GM12878 (cell line): ENCODE measurements around the gene AMPD2. TPM values are rescaled to one million over a fixed set of nuclear protein-coding genes. Genes with fewer than 3 reads are reported as not detected.

Experiments used
- ATAC-seq: fragments of 200-7000 bp; cut with Tn5 transposase; 3 replicates; pipeline ENCODE4 v1.9.1; 2020; ENCODE audit warnings: mild to moderate bottlenecking, moderate library complexity
- Bru-seq: library from RNA; stranded (reverse); fragments of 400-500 nt; gene quantifications from one replicate; lab custom pipeline; 2021; lab: Mats Ljungman, UMichigan
- BruChase-seq, 2 experiments: library from RNA; stranded (reverse); fragments of 400-500 nt; gene quantifications; one replicate each; lab custom pipeline; 2021; lab: Mats Ljungman, UMichigan
- BruUV-seq: library from RNA; stranded (reverse); fragments of 400-500 nt; replicated peaks from 2 replicates; lab custom pipeline; 2021; lab: Mats Ljungman, UMichigan
- CTCF ChIA-PET: fragments of 300-600 bp; sonication (Branson Sonifier 250); formaldehyde crosslinking; extraction: SDS; loops from one replicate; lab custom pipeline; 2021; ENCODE audit warnings: inconsistent platforms; lab: Yijun Ruan, JAX
- POLR2A ChIA-PET: fragments of 350-600 bp; formaldehyde crosslinking; extraction: SDS; loops from one replicate; lab custom pipeline; 2021; ENCODE audit warnings: inconsistent platforms; lab: Charles Lee
- RAD21 ChIA-PET: fragments of 300-600 bp; sonication (Branson Sonifier 250); formaldehyde crosslinking; loops from one replicate; lab custom pipeline; 2023; ENCODE audit warnings: antibody characterized with exemption; ENCODE audit not compliant: unreplicated experiment; lab: Charles Lee
- SMC1A ChIA-PET: fragments of 300-600 bp; sonication (Branson Sonifier 250); formaldehyde crosslinking; loops from one replicate; lab custom pipeline; 2023; ENCODE audit not compliant: unreplicated experiment, uncharacterized antibody; lab: Charles Lee
- DNase-seq: peaks from one replicate; pipeline ENCODE4 v3.0.0-alpha.2; 2011; ENCODE audit warnings: low read depth, low spot score
- FAIRE-seq: peaks from 3 replicates; lab custom pipeline; 2011; peaks lifted over from hg19 to GRCh38; lab: Jason Lieb, UNC
- H2AFZ ChIP-seq: 2 replicates; pipeline ENCODE4 v1.6.0; 2011; ENCODE audit warnings: low read depth, low read length, control low read depth; ENCODE audit not compliant: control insufficient read depth
- H3K27ac ChIP-seq: 2 replicates; pipeline ENCODE4 v1.5.1; 2011; ENCODE audit warnings: control low read depth; ENCODE audit not compliant: control insufficient read depth, insufficient read depth
- H3K27me3 ChIP-seq, 2 experiments: replicated peaks in 1 of 2; 2 replicates each; pipeline versions ENCODE4 v1.6.0 to v1.6.1; 2011; ENCODE audit warnings: low read length in 1 of 2; ENCODE audit not compliant: control insufficient read depth in 2 of 2, insufficient read depth in 2 of 2
- H3K36me3 ChIP-seq, 2 experiments: 2 replicates each; pipeline ENCODE4 v1.5.1; 2011; ENCODE audit warnings: low read length in 1 of 2; ENCODE audit not compliant: control insufficient read depth in 2 of 2, insufficient read depth in 2 of 2
- H3K4me1 ChIP-seq: 2 replicates; pipeline ENCODE4 v1.6.1; 2011; ENCODE audit warnings: mild to moderate bottlenecking, low read length, moderate library complexity, mixed read lengths; ENCODE audit not compliant: control insufficient read depth, insufficient read depth
- H3K4me2 ChIP-seq: 2 replicates; pipeline ENCODE4 v1.6.0; 2011; ENCODE audit warnings: control low read depth; ENCODE audit not compliant: control insufficient read depth, insufficient read depth
- H3K4me3 ChIP-seq: fragments of 200-600 bp; sonication (generic); 2 replicates; pipeline ENCODE4 v1.5.1; 2016
- H3K79me2 ChIP-seq: 2 replicates; pipeline ENCODE4 v1.6.0; 2011; ENCODE audit warnings: low read length; ENCODE audit not compliant: control insufficient read depth, insufficient read depth
- H3K9ac ChIP-seq: 2 replicates; pipeline ENCODE4 v1.8.0; 2011; ENCODE audit warnings: low read length, control low read depth, mixed read lengths; ENCODE audit not compliant: control insufficient read depth, insufficient read depth
- H3K9me3 ChIP-seq: replicated peaks from 3 replicates; pipeline ENCODE4 v1.5.1; 2011; ENCODE audit warnings: mild to moderate bottlenecking, low read length; ENCODE audit not compliant: control insufficient read depth, insufficient read depth
- H4K20me1 ChIP-seq: 2 replicates; pipeline ENCODE4 v1.6.0; 2011; ENCODE audit not compliant: control insufficient read depth, insufficient read depth
- BRCA1 ChIP-seq: IDR thresholded peaks from 2 replicates; pipeline ENCODE4 v1.6.1; 2011; ENCODE audit warnings: low read depth, low read length, improper control_type of control experiment
- CBX5 ChIP-seq: sonication (generic); IDR thresholded peaks from 2 replicates; pipeline ENCODE4 v1.6.1; 2016; ENCODE audit warnings: low read depth, moderate library complexity, mild to moderate bottlenecking, inconsistent platforms
- EP300 ChIP-seq, 2 experiments: fragments of 150-350 bp in 1 of 2; IDR thresholded peaks; 2 replicates each; pipeline ENCODE4 v1.6.1; 2011 to 2012; ENCODE audit warnings: low read depth in 2 of 2, low read length in 2 of 2, borderline replicate concordance in 1 of 2, improper control_type of control experiment in 1 of 2, inconsistent platforms in 1 of 2; ENCODE audit not compliant: control insufficient read depth in 1 of 2
- JUNB ChIP-seq: IDR thresholded peaks from 2 replicates; pipeline ENCODE4 v1.6.1; 2016; ENCODE audit warnings: antibody characterized with exemption, mild to moderate bottlenecking
- LARP7 ChIP-seq: fragments of 450-650 bp; IDR thresholded peaks from 2 replicates; pipeline ENCODE4 v1.6.1; 2017; ENCODE audit warnings: mild to moderate bottlenecking
- NBN ChIP-seq: fragments of 450-650 bp; IDR thresholded peaks from 2 replicates; pipeline ENCODE4 v1.6.1; 2016
- POLR2A ChIP-seq: IDR thresholded peaks from 2 replicates; pipeline ENCODE4 v1.6.1; 2011; ENCODE audit warnings: low read depth, mild to moderate bottlenecking, low read length
- RAD51 ChIP-seq: fragments of 450-650 bp; IDR thresholded peaks from 2 replicates; pipeline ENCODE4 v1.6.1; 2016; ENCODE audit warnings: moderate library complexity, mild to moderate bottlenecking, inconsistent platforms
- SMAD1 ChIP-seq: fragments of 450-650 bp; IDR thresholded peaks from 2 replicates; pipeline ENCODE4 v1.6.1; 2018; ENCODE audit warnings: mild to moderate bottlenecking, low read depth; ENCODE audit not compliant: partially characterized antibody
- SPI1 ChIP-seq: IDR thresholded peaks from 2 replicates; pipeline ENCODE4 v1.6.1; 2011; ENCODE audit warnings: low read depth, mild to moderate bottlenecking, low read length, moderate library complexity, borderline replicate concordance; ENCODE audit not compliant: insufficient read depth
- SREBF1 ChIP-seq: IDR thresholded peaks from 2 replicates; pipeline ENCODE4 v1.6.1; 2012; ENCODE audit warnings: mild to moderate bottlenecking, low read length
- TAF1 ChIP-seq: IDR thresholded peaks from 2 replicates; pipeline ENCODE4 v1.6.1; 2011; ENCODE audit warnings: mild to moderate bottlenecking, low read depth, low read length, borderline replicate concordance
- TCF3 ChIP-seq: IDR thresholded peaks from 2 replicates; pipeline ENCODE4 v1.6.1; 2012; ENCODE audit warnings: low read depth, mild to moderate bottlenecking, low read length, borderline replicate concordance; ENCODE audit not compliant: insufficient read depth
- ZBTB33 ChIP-seq: fragments of 450-650 bp; IDR thresholded peaks from 2 replicates; pipeline ENCODE4 v1.6.1; 2017; ENCODE audit warnings: mild to moderate bottlenecking
- WGBS: methylation state at CpG from one replicate; pipeline ENCODE4 v1.1.6; 2016; ENCODE audit warnings: low lambda C conversion rate; ENCODE audit not compliant: insufficient replicate concordance, insufficient coverage; ENCODE audit errors: missing lambda C conversion rate; 5-methylcytosine and 5-hydroxymethylcytosine counted together
- in situ Hi-C: fragments of 300-500 bp; cut with MboI; formaldehyde crosslinking; loops from 9 replicates; pipeline ENCODE4 v1.14.3; 2018; ENCODE audit warnings: mixed read lengths
- intact Hi-C: fragments of 100-400 bp; cut with micrococcal nuclease; formaldehyde crosslinking; loops from one replicate; pipeline ENCODE4 v1.14.2; 2022; ENCODE audit not compliant: unreplicated experiment
- long read RNA-seq, 2 experiments: library from polyadenylated mRNA; unstranded; transcript quantifications; one replicate each; pipeline ENCODE4 v2.0.0, GENCODE V29; 2019 to 2020
- polyA minus RNA-seq, 3 experiments: library from RNA; depleted of rRNA, polyadenylated mRNA; stranded (reverse); fragments of >200 nt; gene quantifications; 2 replicates each; pipeline ENCODE4 v1.2.3, GENCODE V29; 2011
- polyA plus RNA-seq, 11 experiments: library from polyadenylated mRNA; depleted of rRNA in 4 of 11; unstranded in 6 of 11; stranded (reverse) in 5 of 11; fragments of >200 nt; fragmentation: Nextera tagmentation in 4 of 11; fragmentation: Illumina TruSeq in 1 of 11; extraction: Ambion mirVana in 4 of 11; extraction: Trizol in 1 of 11; gene quantifications; 1 replicate in 1 of 11; 2 replicates in 10 of 11; pipeline versions ENCODE4 v1.2.1 to v1.2.3, GENCODE V29; 2011 to 2016; ENCODE audit warnings: inconsistent platforms in 2 of 11, missing spikeins in 2 of 11, low read depth in 1 of 11
- total RNA-seq, 4 experiments: library from RNA; depleted of rRNA in 3 of 4; stranded (reverse); fragments of >200 nt in 3 of 4; fragmentation: Illumina TruSeq in 1 of 4; extraction: Trizol in 1 of 4; gene quantifications; 2 replicates each; pipeline versions ENCODE4 v1.2.1 to v1.2.3, GENCODE V29; 2013 to 2021
- TF ChIP-seq, protein P1 (sequence below): IDR thresholded peaks from 2 replicates; pipeline ENCODE4 v1.6.1; 2011; ENCODE audit warnings: borderline replicate concordance, low read depth, mild to moderate bottlenecking, moderate library complexity, low read length; ENCODE audit not compliant: insufficient read depth, poor library complexity, severe bottlenecking

Gene AMPD2
- total RNA-seq (2013; cell fraction: nucleolus; rRNA removed) = 113 and 156 TPM in 2 replicates
- total RNA-seq (2014; rRNA removed) (43.4 and 49.9 TPM in 2 replicates), total RNA-seq (2014; rRNA removed; fragmentation: Illumina TruSeq; extraction: Trizol) (19.0 and 19.5 TPM in 2 replicates), total RNA-seq (2021) (66.5 and 75.9 TPM in 2 replicates), polyA plus RNA-seq (2011; rRNA removed) (9.9 and 30.0 TPM in 2 replicates), polyA plus RNA-seq (2014; fragmentation: Illumina TruSeq; extraction: Trizol) (11.8 and 30.9 TPM in 2 replicates), polyA plus RNA-seq (2014; fragmentation: Nextera tagmentation; extraction: Ambion mirVana) (1 to 10 TPM; 2.0 to 3.0 TPM), polyA plus RNA-seq (2014; rRNA removed) (40.9 and 44.4 TPM in 2 replicates), polyA plus RNA-seq (2016; fragmentation: Nextera tagmentation; extraction: Ambion mirVana) (10 to 100 TPM; 31.8 to 33.1 TPM), polyA minus RNA-seq (2011; rRNA and poly(A)+ RNA removed) (29.3 and 51.2 TPM in 2 replicates), Bru-seq, nascent RNA (percentile 68 among the genes with signal in this experiment), BruChase-seq, experiment 1, labeled RNA remaining after a 6-hour chase (percentile 87 among the genes with signal in this experiment), BruChase-seq, experiment 2, labeled RNA remaining after a 2-hour chase (percentile 83 among the genes with signal in this experiment)
- 35.2 TPM for polyA plus RNA-seq (2011; ENCODE audit: low read depth)
- 27.1 and 34.8 TPM in 2 replicates for polyA plus RNA-seq (2011; cell fraction: cytosol; rRNA removed)
- polyA plus RNA-seq (2011; cell fraction: nucleus; rRNA removed) = 346 and 354 TPM in 2 replicates
- 54.0 and 66.8 TPM in 2 replicates for polyA plus RNA-seq (2012)
- 15.6 and 17.7 TPM in 2 replicates for polyA minus RNA-seq (2011; cell fraction: cytosol; rRNA and poly(A)+ RNA removed)
- 61.1 and 93.7 TPM in 2 replicates for polyA minus RNA-seq (2011; cell fraction: nucleus; rRNA and poly(A)+ RNA removed)
- long read RNA-seq, experiment 1, transcript AMPD2-201 (18 exons, 3,899 nt) = major isoform, 5 of 15 reads
- long read RNA-seq, experiment 1, transcript AMPD2-202 (18 exons, 3,728 nt) = major isoform, 5 of 15 reads
- long read RNA-seq, experiment 1, partial matches to known transcripts = 2 of 15 reads
- long read RNA-seq, experiment 1, other reads (novel, unspliced or antisense) = 3 of 15 reads
- long read RNA-seq, experiment 2, partial matches to known transcripts = 4 of 12 reads
- long read RNA-seq, experiment 2, other reads (novel, unspliced or antisense) = 7 of 12 reads

DNA sequence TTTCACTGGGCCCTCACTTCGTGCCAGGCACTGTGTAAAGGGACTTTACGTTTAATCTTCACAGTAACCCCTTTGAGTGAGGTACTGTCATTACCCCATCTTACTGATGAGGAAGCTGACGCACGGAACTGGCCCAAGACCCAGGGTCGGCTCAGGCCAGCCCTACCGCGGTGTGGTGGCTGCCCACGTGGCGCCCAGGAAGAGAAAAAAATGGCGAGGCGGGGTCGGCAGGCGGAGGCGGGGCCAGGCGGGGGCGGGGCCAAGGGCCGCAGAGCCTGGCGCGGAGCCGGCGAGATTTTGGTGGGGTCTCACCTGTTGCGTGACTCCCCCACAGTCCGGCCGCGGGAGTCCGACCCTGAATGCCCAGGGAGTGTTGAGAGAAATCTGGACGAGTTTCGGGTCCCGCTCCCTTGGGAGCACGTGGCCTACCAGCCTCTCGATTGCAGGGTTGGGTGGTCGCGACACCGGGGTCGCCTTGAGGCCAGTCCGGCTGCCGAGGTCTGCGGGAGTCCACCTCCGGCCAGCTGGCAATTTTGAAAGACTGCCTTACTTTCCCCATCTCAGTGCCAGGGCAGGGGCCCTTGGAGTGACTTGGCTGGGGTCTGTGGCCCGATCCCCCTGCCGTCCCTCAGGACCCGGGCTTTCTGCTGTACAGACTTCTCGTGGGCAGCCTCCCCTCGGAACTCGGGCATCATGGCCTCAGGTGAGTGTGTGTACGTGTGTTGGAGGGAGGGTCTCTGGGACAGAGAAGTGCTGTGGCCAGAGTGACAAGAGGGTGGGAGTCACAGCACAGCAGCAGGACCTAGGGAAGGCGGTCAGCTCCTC lies at the start of gene AMPD2, which contains the start of gene GNAT2:
Gene AMPD2, plus strand, starts transcription at position 262 of the 825 bp plus-strand sequence. CDS start 1,339 bp downstream, outside the sequence.
Gene GNAT2, minus strand, starts transcription at position 41 of the 825 bp plus-strand sequence. CDS start 6,746 bp downstream, outside the sequence.
- H3K4me2 ChIP-seq = peak within 1 kb of the TSS; percentile 90
- under 1% methylated on average over 46 of the region's 47 CpGs for WGBS
- FAIRE-seq (no peak), DNase-seq (peak; percentile 48), ATAC-seq (peak; percentile 76)
- peak within 1 kb of the TSS; percentile 86 for H3K9ac ChIP-seq
- intact Hi-C loops = loop anchor here (1.0 to 5.0 kb wide), 2 partner anchors 71 to 127 kb away; partner anchors contain the start of genes CYB561D1 and GNAI3
- H3K4me1 ChIP-seq = peaks cover 41% of the 10 kb centered on the region
- H4K20me1 ChIP-seq = no peaks in the 10 kb centered on the region
- H3K9me3 ChIP-seq = no peaks in the 10 kb centered on the region
- SMC1A ChIA-PET = interaction anchor here (0.6 to 2.7 kb wide), 8 partner anchors 10 to 73 kb away, joined by 3 to 18 read pairs (median 3); partner anchors contain the start of gene GNAI3
- RAD21 ChIA-PET = interaction anchor here (0.7 to 2.3 kb wide), 10 partner anchors 11 to 87 kb away, joined by 3 to 11 read pairs (median 4); partner anchors contain the start of gene GNAI3
- in situ Hi-C loops = loop anchor here (5.0 kb wide), 2 partner anchors 72 to 132 kb away; partner anchors contain the start of gene GNAI3
- POLR2A ChIA-PET = interaction anchor here (0.7 to 3.4 kb wide), 4 partner anchors 12 to 74 kb away, joined by 3 to 34 read pairs (median 8); partner anchors contain the start of gene GNAI3
- peaks cover 51% of the 10 kb centered on the region for H3K79me2 ChIP-seq
- no peaks in the 10 kb centered on the region for H3K27me3 ChIP-seq
- peak within 1 kb of the TSS; percentile 72 for H3K27ac ChIP-seq
- BruUV-seq = TSS peak; percentile 77
- peak within 1 kb of the TSS; percentile 94 for H2AFZ ChIP-seq
- peak within 1 kb of the TSS; percentile 85 for H3K4me3 ChIP-seq
- CTCF ChIA-PET = interaction anchor here (0.6 to 2.4 kb wide), 17 partner anchors 10 to 410 kb away, joined by 3 to 16 read pairs (median 5); partner anchors contain the start of genes AHCYL1, GNAI3 and SARS1
- H3K36me3 ChIP-seq = no peaks in the 10 kb centered on the region
- peak; percentile 86 for TF ChIP-seq POLR2A
- TF ChIP-seq CBX5 = no peak
- peak; percentile 81 for TF ChIP-seq RAD51
- peak; percentile 30; the same call in 1 of the 2 replicates for TF ChIP-seq SPI1
- peak; percentile 58 for TF ChIP-seq SMAD1
- peak; percentile 86 for TF ChIP-seq NBN
- TF ChIP-seq, protein P1, sequence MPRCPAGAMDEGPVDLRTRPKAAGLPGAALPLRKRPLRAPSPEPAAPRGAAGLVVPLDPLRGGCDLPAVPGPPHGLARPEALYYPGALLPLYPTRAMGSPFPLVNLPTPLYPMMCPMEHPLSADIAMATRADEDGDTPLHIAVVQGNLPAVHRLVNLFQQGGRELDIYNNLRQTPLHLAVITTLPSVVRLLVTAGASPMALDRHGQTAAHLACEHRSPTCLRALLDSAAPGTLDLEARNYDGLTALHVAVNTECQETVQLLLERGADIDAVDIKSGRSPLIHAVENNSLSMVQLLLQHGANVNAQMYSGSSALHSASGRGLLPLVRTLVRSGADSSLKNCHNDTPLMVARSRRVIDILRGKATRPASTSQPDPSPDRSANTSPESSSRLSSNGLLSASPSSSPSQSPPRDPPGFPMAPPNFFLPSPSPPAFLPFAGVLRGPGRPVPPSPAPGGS = no peak
- peak; percentile 62; the same call in 1 of the 2 replicates for TF ChIP-seq TAF1
- TF ChIP-seq JUNB = no peak
- TF ChIP-seq BRCA1 = no peak
- TF ChIP-seq TCF3 = no peak
- TF ChIP-seq SREBF1 = no peak
- no peak for TF ChIP-seq ZBTB33
- TF ChIP-seq EP300 (IDR thresholded peaks at IDR 0.05; ENCODE audit: borderline replicate concordance in 1 of 2, control insufficient read depth in 1 of 2, low read depth in 2 of 2, low read length in 2 of 2) = no peak
- peak; percentile 72 for TF ChIP-seq LARP7
